GM12874 (cell line): ENCODE data around the gene C17orf100.

Source experiments
- TF ChIP-seq, protein P1 (sequence below): IDR thresholded peaks from 2 replicates; pipeline ENCODE4 v1.5.1; 2011; ENCODE audit warnings: low read depth, mild to moderate bottlenecking, control low read depth, low read length, moderate library complexity; ENCODE audit not compliant: insufficient read depth

The C17orf100 gene

DNA sequence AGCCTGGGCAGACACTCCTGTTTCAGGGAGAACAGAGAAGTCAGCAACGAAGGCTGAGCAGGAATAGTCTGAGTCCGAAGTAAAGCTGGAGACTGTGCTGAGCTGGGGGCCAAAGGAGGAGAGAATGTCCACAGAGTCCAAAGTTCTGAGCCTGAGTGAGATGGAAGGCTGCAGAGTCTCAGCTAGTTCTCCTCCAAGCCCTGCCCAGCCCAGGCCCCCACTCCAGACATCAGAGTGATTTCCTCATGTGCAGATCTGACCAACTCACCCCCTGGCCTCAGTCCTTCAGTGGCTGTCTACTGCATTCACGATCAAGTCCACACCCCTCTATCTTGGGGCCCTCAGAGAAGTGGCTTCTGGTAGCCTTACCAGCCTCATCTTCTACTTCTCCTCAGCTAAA is 40.0 kb downstream of the C17orf100 start:
- TF ChIP-seq, protein P1, sequence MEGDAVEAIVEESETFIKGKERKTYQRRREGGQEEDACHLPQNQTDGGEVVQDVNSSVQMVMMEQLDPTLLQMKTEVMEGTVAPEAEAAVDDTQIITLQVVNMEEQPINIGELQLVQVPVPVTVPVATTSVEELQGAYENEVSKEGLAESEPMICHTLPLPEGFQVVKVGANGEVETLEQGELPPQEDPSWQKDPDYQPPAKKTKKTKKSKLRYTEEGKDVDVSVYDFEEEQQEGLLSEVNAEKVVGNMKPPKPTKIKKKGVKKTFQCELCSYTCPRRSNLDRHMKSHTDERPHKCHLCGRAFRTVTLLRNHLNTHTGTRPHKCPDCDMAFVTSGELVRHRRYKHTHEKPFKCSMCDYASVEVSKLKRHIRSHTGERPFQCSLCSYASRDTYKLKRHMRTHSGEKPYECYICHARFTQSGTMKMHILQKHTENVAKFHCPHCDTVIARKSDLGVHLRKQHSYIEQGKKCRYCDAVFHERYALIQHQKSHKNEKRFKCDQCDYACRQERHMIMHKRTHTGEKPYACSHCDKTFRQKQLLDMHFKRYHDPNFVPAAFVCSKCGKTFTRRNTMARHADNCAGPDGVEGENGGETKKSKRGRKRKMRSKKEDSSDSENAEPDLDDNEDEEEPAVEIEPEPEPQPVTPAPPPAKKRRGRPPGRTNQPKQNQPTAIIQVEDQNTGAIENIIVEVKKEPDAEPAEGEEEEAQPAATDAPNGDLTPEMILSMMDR, result no peak

DNA sequence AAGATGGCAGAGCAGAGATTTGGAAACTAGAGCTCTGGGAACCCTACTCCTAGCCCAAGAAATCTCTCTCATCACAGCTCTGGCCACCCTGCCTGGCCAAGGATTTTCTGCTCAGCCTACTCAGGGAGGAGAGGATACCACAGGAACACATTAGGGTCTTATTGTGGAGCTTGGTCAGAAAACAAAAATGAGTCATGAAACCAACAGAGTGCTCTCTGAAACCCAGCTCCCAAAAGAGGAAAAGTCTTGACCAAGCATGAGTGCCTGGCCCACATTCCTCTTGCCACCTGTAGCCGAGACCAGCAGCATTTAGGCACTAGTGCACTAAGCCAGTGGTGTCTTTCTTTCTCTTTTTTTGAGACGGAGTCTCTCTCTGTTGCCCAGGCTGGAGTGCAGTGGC is 43.5 kb downstream of the C17orf100 start:
- TF ChIP-seq, protein P1, result no peak

DNA sequence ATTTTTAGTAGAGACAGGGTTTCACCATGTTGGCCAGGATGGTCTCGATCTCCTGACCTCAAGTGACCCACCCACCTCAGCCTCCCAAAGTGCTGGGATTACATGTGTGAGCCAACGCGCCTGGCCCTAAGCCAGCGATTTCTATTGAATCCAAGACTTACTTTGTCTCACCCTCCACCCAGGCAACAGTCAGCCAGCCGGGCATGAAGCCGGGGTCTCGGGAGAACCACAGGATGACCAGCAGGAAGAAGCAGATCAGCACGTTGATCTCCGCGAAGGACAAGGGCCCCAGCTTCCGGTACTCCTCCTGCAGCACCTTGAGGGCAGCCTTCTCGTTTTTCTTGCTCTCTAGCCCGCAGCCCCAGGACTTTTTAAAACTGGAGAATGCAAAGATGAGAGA is 44.0 kb downstream of the C17orf100 start:
- TF ChIP-seq, protein P1, result no peak

DNA sequence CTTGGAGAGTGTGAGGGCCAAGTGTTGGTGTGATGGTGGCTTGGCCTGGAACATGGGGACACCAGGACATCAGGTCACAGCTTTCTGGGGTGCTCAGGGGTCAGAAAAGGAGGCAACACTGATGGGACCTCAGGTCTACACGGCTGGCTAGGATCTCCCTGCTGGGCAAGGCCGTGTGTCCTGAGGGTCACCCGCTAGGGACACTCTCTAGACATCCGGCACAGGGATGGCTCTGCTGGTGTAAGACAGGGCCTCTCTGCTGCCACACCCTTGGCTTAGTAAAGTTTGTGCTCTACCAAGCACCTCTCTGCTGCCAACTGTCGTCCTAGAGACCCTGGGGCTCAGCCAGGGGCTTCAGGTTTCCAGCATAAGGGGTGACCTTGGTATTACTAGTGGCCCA is 45.3 kb downstream of the C17orf100 start:
- TF ChIP-seq, protein P1, result no peak

- TF ChIP-seq, protein P1, result no peak
These were observed 46.4 kb downstream of the C17orf100 start for GRCh38 chr17:6698004-6698403.

- TF ChIP-seq, protein P1, result no peak
These were observed 48.7 kb downstream of the C17orf100 start for GRCh38 chr17:6699997-6700947.

DNA sequence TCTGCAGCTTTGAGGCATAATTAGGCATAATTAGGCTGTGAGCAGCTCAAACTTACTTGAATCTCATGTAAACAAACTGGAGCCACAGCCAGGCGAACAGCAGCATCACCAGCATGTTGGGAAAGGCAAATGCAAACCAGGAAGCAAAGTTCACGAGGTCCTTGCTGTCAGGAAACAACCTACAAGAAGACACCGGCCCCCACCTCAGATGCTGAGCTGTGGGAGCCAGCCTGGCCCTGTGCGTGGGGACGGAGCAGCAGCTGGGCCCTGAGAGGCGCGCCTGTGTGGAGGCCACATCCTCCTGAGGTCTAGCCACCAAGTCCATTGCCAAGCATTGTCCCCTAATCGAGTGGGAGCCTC is 49.4 kb downstream of the C17orf100 start:
- TF ChIP-seq, protein P1, result no peak
